M059J (cell line): ENCODE results near the gene CHCHD10. TPM values are rescaled to one million over a fixed set of nuclear protein-coding genes. Genes with fewer than 3 reads are reported as not detected.

Experiments
- DNase-seq: peaks from one replicate; pipeline ENCODE4 v3.0.0-alpha.2; 2012; ENCODE audit warnings: low read depth
- total RNA-seq: library from RNA; depleted of rRNA; stranded (reverse); fragments of >200 nt; shearing (Covaris generic); gene quantifications from 2 replicates; pipeline ENCODE4 v1.2.3, GENCODE V29; 2014; rRNA removed

CHCHD10 gene
- 1.9 and 2.8 TPM in 2 replicates for total RNA-seq

DNA sequence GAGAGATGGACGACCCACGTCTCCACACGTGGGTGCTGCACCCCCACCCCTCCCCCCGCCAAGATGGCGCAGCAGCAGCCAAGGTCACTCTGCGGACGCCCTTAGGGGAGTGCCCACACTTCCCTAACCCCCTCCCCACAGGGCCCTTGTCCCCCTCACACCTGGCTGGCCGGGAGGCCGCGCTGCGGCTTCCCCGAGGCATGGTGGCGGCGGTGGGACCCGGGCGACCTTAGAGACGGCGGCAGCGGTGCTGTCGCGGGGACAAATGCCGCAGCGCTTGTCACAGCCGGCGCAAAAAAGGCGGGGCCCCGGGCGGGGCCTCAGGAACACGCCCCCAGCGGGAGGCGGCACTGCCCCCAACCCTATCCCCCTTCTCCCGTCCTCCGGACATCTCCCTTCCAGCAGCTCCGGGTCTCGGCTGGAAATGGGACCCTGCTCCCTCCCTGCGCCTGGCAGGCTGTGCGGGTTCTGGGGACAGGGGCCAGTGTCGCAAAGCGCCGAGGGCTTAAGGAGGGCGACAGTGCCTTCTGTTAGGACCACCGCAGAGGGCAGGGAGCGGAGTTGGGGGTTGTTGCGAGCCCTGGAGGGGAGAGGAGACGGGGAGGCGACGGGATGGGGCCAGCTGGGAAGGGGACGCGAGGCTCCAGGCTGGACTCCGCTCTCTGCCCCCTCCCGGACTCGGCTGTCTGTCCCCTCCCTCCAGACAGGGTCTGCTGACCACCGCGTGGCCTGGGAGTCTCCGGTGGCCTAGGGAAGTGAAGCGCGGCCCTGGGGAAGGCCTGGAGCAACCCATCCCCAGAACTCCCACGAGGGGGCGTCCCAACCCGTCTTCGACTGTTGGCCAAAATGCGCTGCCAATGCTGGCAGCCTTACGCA, at the start of gene CHCHD10:
CHCHD10 (minus strand) TSS at position 300 of the 876 bp plus-strand sequence; CDS start at position 202, 98 bp downstream.
- DNase-seq: peak; percentile 55

DNA sequence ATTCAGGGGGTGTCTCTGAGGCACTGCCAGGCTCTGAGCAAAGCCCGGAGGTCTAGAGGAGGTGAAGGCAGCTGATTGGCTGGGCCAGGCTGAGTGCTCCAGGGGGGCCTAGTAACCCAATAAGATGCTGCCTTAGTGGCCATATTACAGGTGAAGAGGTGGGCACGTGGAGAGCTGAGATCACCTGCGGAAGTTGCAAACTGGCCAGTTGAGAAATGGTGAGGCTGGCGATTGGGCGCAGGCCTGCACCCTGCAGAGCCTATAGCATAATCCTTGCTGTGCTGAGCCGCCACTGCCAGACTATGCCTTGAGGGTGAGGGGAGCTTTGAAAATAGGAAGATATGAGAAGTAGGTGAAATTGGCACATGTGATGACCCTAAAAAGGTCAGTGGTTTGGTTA, 49.4 kb upstream of the CHCHD10 start:
- no peak for DNase-seq

DNA sequence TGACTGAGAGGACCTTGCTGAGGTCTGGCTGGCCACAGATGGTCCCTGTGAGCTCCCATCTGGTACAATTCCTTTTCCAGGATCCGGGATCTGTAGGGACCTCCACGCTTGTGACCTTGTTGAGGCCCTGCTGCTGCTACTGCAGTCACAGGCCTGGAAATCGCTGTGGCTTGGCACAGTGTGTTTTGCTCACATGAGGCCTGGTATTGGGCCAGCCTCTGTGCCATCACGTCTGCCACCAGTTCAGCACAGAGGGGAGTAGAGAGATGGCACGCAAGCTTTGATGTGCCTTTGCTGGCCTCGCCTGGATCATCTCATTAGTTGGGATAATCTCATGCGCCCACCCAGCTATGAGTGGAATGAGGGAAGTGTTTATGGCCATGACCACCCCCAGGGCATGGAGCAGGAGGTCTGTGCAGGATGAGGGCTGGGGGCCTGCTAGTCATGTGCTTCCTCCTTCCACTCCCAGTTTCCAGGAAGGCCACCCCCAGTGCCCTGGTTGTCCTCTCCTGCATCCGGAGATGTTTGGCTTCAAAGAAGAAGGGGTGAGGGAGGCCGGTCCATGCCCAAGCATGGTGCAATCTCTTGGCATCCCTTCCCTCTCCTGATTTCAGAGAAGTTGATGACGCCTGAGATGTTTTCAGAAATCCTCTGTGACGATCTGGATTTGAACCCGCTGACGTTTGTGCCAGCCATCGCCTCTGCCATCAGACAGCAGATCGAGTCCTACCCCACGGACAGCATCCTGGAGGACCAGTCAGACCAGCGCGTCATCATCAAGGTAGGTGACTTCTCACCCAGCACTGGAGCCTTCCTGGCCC, 48.6 kb upstream of the CHCHD10 start:
- DNase-seq: no peak

DNA sequence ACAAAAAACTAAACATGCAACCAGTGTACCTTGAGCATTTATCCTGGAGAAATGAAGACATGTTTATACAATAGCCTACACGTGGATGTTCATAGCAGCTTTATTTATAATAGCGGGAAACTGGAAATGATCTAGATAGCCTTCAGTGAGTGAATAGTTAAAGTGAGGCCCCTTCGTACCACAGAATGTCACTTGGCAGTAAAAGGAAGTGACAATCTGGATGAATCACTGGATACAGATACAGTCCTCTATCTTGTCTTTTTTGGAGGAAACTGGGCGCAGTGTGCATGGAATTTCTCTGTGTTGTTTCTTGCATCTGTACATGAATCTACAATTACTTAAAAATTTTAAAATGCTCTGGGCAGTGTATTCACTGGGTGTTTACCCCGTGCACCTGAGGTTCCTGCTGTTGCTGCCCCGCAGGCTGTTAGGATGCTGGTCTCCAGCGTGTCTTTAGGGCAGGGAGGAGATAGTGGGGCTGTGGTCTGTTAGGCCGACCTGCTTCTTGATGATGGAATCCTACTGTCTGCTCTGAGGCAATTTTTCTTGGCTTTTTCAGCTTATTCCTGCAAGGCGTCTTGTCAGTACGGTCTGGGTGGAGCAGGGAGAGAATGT, 47.9 kb upstream of the CHCHD10 start:
- no peak for DNase-seq

DNA sequence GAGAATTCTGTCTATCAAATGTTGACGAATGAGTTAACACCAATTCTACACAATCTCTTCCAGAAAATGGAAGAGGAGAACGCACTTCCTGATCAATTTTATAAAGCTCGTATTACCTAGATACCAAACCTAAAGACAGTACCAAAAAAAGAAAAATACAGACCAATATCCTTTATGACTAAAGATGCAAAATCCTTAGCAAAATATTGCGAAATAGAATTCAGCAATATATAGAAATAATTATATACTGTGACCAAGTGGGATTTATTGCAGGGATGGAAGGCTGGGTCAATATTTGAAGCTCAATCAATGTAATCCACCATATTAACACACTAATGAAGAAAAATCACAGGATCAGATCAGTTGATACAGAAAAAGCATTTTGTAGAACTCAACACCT, 44.6 kb upstream of the CHCHD10 start:
- DNase-seq: no peak

DNA sequence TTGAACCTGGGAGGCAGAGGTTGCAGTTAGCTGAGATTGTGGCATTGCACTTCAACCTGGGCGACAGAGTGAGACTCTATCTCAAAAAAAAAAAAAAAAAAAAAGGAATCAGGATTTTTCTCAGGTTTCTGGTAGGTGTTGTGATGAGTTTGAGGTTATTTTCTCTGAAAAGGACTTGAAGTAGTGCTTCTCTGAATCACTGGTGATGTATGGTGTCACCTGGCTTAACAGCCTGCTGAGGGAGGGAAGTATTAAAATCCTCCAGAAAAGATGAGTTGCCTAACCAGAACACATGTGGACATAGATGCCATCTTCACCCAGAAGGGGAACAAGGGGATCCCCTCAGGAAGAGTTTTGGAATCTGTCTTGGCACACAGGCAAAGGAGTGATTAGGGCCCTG, 39.1 kb upstream of the CHCHD10 start:
- no peak for DNase-seq

DNA sequence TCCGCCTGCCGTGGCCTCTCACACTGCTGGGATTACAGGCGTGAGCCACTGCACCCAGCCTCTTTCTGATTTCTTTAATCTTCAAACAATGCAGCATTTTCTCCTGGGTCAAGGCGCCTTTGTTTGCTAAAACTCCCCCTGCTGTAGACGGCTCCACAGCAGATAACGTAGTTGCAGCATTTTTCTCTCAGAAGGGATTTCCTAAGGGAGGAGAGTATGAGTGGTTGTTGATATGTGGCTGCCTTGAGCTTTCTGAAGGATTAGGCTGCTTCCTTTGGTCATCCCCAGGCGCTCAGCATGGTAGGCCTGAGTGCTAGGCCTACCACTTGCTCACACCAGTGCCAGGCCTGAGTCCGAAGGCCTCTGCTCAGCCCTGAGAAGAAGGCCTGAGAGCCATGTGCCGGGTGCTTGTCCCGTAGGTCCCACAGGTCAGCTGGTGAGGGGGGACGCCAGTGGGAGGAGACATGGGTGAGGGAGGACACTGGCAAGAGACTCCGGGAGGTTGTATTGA, 37.1 kb upstream of the CHCHD10 start:
- DNase-seq: no peak

DNA sequence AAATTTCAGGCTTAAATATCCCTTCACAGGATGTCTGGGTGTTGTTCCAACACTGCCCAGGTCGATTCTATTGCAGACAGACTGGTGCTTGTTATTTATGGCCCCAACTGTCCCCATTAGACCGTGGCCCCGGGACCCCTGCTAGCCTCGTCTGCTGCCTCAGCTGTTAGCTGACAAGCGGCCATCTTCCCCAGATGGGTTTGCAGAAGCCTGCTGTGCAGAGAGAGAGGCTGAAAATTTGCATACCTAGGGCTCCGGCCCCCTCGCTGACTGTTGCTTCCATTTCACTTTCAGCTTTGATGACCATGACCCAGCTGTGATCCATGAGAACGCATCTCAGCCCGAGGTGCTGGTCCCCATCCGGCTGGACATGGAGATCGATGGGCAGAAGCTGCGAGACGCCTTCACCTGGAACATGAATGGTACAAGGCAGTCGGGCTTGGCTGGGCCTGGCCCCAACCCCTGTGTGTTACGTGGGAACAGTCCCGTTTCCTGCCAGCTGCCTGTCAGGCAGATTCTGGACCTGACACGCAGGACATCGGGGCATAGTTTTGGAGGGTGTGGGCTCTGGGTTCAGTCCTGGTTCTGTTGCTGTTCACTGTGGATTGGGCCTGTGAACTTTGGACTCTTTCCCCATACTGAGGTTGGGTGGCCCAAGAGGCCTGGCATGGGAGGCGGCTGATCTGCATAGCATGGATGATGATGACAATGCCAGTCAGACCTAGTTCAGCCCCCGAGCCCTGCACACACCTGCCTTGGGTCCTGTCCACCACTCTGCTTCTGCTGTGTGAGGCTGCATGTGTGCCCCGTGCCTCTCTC, 35.4 kb upstream of the CHCHD10 start:
- DNase-seq: no peak

DNA sequence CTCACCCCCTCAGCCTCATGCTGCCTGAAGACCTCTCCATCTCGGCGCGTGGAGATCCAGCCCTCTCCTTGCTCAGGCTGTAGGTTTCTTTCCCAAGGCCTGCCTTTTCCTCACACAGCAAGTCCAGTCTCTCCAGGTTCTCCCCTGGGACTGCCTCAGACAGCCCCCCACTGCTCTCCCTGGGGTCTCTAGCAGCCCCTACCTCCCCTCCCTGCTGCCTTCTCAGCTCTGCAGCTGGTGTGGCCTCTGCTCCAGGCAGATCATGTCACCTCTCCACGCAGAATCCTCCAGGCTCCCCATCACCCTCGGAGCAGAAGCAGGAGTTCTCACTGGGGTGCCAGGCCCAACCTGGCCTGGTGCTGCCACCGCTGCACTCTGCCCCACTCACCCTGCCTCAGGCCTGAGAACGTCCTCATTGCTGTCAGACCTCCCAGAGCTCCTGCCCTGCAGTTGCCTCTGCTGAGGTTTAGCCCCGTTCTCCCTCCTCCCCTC, 34.2 kb upstream of the CHCHD10 start:
- DNase-seq: no peak

DNA sequence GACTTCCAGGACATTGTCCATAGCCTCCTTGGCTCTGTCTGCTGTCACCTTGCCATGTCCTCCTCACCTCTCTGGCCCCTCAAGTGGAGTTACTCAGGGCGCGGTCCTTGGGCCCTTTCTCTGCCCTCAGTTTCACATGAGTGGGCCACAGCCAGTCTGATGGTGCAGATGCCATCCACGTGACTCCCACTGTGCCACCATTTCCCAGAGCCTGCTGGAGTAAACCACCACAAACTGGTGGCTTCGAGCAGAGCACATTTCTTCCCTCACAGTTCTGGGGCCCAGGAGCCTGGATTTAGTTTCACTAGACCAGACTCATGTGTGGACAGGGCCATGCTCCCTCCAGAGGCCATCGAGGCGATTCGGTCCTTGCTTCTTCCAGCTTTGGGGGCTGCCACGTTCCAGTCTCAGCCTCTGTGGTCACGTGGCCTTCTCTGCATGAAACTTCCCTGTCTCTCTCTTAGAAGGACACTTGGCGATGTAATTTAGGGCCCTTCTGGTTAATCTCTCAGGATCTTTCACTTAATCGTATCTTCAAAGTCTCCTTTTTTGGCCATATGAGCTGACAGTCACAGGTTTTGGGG, 33.6 kb upstream of the CHCHD10 start:
- DNase-seq: no peak

DNA sequence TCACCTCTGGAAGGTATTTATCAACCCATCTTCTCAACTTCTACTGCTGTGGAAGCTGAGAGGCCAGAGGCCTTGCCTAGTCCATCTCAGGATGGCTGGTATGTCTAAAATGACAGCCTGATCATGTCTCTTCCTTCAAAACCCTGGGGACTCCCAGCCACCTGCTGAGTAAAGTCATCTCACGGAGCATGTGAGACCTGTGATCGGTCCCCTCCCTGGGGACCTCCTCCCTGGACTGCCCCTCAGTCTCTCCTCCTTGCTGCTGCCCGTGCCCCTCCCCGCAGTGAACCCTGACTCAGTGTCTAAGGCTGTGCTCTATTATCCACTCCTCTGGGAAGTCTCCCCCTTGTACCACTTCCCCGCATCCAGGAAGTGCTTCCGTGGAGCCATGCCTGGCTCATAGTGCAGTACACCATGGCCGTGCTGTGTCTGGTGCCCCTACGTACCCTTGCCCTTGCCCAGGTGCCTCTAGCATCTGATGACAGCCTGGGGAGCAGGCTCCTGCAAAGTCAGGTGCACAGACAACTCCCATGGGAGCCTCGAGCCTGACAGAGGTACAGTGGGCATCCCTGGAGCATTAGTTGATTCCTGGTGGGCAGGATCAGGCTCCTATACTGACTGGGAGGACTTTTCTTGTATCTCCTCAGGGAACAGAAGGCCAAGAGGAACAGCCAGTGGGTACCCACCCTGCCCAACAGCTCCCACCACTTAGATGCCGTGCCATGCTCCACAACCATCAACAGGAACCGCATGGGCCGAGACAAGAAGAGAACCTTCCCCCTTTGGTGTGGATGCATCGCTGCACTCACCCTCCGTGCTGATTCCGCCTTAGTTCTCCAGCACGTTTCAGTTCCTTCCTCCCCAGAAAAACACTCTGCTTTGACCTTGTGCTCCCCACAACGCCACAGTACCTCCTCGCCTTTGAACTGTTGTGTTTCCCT, 32.8 kb upstream of the CHCHD10 start:
- no peak for DNase-seq

DNA sequence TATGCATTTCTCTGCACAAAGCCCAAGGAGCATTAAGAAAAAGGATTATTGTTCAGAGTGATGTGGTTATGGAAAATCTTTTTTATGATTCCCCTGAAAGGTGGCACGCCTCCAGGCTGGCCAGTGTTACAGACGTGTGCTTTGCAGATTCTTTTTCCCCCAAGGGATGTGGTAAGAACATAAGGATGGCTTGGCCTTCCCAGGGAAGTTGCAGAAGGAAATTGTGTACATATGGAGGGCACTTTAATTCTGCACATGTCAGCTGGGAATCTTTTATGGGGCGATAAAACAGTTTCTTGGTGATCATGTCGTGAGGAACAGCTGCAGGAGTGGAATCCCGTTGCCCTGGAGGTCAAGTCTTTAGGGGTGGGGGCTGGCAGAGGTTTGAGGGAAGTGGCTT, 28.7 kb upstream of the CHCHD10 start:
- no peak for DNase-seq

DNA sequence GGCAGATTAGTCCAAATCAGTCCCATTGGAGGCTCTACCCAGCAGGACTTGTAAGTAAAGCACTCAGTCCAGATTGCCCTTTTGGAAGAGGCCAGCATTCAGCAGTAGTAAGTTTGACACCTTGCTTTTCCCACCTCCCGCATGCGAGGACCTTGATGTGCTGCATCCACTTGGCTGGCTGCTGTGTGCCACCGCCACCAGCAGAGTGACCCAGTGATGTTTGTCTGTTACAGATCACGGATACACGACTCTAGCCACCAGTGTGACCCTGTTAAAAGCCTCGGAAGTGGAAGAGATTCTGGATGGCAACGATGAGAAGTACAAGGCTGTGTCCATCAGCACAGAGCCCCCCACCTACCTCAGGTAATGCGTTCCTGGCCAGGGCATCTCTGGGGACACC, 25.6 kb upstream of the CHCHD10 start:
- no peak for DNase-seq

DNA sequence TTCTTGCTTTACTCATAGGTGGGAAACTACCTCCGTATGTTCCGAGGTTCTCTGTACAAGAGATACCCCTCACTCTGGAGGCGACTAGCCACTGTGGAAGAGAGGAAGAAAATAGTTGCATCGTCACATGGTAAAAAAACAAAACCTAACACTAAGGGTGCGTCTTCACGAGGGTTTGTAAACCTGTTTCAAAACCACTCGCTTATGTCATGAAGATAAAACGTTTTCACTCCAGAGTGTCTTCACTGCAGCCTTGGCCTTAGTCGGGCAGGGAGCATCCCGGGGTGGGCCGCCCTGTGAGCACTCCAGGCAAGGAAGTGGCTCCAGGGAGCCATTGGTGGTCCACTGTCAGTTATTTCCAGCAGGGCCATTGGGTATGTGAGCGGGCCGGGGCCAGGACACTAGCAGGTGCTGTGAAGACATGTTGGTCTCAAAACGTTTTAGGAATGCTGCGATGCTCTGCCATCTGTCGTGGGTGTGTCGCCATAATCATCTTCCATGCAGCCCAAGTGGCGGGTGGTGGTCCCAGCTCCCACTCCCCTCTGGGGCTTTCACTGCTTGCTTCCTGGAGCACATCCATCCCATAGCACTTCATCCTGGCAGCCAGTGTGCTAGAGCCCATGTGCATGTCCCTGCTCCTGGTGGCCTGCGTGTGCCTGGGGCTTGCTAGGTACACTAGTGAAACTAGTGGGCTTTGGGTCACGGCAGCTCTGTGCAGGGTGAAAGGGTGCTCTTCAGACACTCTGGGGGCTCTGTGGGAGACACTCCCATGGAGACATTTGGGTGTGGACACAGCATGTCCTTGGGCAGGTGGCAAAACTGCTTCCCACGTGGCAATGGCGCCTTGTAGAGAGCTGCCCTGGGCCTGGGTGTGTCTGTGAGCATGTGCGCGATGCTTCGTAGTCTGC, 24.2 kb upstream of the CHCHD10 start:
- no peak for DNase-seq

DNA sequence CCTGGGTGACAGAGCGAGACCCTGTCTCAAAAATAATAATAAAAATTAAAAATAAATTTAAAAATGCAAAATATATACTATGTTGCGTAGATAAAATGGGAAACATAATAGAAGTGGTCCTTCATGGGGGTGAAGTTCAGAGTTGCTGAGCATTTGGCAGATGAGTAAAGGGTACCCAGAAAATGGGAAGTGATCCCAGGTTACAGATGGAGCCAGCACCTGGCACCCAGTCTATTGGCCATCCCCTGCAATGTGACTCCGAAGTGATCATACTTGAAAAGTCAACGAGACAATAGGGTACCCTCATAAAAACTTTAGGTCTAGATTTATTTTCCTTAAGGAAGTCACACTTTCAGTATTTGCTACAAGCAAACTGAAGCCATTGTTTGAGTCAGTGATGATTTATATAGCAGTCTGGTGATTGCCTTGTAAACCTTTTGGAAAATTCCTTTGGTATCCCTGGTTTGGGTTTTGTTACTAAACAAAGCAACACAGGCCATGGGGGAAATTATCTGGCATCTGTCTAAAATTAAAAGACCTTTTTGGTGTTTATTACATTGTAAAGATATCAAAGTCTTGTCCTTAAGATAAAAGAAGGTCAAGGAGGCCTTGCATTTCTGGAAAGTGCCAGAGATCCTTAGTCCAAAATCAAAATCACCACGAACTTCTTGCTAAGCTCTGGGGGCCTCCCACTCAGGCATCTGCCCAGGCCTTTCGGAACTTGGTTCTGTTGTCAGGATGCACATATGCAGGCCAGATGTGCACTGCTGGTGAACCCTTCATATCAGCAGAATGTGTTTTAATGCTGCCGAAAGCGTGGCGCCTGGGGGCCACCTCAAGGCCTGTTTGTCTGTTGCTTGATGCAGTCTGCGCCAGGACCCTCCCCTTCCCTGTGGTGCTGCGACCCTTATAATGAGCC, 23.3 kb upstream of the CHCHD10 start:
- DNase-seq: no peak

DNA sequence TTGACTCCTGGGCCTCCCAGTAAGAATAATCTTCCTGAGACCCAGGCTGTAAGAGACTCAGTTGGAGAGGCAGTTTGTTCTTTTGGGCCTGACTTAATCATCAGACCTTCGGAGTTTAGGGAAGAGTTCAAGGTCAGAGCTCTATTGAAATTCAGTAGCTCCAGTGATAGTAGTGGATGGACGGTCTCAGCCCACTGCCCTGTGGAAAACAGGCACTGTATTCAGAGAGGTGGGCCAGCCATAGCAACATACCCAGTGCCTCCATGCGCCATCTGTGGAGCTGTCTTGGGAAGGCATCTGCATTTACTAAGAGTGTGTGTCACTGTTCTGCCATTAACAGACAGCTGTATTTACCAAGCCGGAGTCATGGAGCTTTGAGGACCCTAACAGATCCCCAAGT, 21.9 kb upstream of the CHCHD10 start:
- DNase-seq: no peak

DNA sequence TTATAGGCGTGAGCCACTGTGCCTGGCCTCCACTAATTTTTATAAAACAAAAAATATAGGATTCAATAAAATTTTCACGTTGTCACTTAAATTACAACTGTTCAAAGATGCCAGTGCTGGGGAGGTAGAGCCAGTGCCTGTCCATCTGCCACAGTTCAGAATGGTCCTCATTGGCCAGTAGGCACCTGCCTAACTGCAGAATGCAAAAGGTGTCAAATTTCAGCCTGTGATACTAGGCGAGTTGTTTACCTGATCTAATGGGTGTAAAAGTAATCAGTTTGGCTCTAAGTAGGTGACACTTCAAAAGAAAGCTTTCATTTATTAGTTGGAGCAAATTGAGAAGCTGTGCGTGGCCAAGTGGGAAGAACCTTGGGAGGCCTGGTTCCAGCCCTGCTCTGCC, 21.3 kb upstream of the CHCHD10 start:
- no peak for DNase-seq
